Inferior parietal cortex (tissue), 1 donor: ENCODE measurements around the gene TCFL5.

Source experiments
- DNase-seq: peaks from one replicate; pipeline ENCODE4 v3.0.0-alpha.2; 2016; ENCODE audit errors: extremely low spot score

TCFL5 gene

DNA sequence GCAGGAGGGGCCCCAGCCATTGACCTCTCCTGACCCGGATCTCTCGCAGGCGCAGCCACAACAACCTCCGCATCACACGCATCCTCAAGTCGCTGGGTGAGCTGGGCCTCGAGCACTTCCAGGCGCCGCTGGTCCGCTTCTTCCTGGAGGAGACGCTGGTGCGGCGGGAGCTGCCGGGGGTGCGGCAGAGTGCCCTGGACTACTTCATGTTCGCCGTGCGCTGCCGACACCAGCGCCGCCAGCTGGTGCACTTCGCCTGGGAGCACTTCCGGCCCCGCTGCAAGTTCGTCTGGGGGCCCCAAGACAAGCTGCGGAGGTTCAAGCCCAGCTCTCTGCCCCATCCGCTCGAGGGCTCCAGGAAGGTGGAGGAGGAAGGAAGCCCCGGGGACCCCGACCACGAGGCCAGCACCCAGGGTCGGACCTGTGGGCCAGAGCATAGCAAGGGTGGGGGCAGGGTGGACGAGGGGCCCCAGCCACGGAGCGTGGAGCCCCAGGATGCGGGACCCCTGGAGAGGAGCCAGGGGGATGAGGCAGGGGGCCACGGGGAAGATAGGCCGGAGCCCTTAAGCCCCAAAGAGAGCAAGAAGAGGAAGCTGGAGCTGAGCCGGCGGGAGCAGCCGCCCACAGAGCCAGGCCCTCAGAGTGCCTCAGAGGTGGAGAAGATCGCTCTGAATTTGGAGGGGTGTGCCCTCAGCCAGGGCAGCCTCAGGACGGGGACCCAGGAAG, 49.3 kb downstream of the TCFL5 start:
- no peak for DNase-seq

DNA sequence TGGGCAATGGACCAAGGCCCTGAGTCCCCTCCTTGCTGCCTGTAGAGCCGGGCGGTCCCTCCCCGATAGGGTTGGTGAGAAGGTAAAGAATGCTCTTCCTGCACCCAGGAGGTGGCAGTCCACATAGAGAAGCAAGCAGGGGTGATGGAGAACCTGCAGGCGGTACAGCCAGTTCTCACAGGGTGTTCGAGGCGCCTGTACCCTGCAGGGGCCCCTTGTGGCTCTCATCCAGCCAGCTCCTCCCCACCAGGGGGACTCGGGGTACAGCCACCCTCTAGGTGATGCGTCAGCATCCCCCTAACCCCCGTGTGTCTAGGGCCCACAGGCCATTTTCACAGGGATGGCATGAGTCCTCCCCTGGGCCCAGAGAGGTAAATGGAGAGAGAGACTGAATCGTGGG, 49.9 kb downstream of the TCFL5 start:
- no peak for DNase-seq

DNA sequence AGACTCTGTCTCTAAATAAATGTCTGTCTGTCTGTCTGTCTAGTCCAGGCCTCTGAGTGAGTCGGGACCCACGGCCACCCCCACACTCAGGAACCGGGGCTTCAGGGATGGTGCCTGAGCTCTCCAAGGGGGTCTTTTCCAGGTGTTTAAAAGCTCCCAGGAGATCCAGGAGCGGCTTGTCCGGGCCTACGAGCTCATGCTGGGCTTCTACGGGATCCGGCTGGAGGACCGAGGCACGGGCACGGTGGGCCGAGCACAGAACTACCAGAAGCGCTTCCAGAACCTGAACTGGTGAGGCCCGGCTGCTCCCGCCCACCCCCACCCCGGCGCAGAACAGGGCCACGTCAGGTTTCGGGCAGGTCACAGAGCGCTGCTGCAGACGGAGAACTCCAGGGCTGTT, 50.3 kb downstream of the TCFL5 start:
- no peak for DNase-seq

DNA sequence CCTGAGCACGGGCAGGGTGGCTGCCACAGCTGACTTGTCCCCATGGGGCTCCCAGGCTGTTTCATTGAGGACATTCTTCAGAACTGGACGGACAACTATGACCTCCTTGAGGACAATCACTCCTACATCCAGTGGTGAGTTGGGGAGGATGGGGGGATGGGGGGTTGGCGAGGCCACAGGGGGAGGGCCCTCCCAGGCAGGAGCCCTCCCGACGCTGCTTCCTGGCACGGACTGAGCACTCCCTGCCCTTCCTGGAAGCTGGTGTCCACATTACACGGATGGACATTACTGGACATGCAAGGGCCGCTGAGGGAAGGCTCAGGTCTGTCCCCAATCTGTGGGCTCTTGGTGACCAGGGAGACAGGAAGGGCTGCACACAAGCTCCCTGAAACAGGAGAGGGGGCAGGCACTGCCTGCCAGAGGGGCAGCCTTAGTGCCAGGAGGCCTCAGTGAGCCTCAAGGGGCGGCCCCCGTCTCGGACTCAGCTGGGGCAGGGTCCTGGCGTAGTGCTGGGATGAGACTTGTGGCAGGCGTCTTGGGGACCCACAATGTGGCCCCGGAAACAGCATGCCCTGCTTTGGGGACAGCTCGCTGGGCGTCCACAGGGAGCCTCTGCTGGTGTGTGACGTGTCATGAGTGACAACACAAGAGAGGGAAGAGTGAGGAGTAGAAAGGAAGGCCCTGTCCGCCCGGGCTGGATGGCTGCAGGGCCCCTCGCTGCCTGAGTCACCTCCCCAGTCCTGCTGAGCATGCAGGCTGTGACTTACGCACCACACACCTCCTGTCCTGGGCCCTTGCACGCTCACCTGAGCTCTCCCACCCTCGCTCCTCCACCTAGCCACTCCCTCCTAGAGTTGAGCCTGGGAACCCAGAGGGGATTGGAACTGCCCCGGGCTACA, 51.8 kb downstream of the TCFL5 start:
- no peak for DNase-seq

DNA sequence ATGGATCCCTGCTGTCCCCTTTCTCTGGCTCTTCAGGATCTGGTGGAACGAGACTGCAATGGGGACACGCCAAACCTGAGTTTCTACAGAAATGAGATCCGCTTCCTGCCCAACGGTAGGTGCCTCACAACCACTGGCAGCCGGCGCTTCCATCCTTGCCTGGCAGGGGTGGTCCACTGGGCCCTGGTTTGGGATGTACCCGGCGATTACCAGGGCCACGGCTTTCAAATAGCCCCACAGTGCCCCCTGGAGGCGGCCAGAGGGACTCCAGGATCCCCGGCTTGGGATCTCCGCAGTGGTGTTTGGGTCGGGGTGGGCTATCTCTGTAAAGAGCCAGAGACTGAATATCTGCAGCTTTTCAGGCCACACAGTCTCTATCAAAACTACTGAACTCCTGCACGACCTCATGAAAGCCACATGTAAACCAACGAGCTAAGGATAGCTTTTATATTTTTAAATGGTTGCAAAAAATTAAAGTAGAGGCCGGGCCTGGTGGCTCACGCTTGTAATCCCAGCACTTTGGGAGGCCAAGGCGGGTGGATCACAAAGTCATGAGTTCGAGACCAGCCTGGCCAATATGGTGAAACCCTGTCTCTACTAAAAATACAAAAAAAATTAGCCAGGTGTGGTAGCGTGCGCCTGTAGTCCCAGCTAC, 53.3 kb downstream of the TCFL5 start:
- peak; percentile 76 for DNase-seq

DNA sequence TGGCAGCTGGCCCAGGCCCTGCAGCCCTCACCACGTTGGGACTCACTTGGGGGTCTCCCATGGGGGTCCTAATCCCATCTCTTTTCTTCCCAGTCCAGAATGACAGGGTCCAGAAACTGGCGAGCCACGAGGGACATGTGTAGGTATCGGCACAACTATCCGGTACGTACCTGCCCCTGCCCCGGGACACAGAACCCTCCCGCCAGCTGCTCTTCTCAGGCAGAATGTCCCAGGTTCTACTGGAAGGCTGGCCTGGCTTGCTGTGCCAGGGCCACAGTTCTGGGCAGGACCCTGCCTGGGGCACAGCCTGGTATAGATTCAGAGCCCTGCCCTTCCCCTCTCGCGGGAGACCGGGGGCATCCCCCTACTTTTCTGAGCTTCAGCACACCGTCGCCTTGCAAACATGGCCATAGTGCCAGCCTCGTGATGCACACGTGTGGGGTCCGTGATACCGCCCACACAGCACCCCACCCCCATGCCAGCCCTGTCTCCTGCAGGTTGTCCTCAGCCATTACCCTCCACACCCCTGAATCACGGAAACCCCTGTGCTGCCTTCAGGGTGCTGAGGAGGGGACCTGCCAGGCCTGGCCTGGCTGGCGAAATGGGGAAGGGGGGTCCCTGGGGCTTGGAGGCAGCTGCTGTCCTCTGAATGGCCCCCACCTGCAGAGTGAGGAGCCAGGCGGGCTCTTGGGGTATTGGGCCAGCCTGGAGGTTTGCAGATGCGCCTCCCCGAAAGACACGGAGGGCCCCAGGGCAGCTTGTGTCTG, 54.0 kb downstream of the TCFL5 start:
- no peak for DNase-seq

DNA sequence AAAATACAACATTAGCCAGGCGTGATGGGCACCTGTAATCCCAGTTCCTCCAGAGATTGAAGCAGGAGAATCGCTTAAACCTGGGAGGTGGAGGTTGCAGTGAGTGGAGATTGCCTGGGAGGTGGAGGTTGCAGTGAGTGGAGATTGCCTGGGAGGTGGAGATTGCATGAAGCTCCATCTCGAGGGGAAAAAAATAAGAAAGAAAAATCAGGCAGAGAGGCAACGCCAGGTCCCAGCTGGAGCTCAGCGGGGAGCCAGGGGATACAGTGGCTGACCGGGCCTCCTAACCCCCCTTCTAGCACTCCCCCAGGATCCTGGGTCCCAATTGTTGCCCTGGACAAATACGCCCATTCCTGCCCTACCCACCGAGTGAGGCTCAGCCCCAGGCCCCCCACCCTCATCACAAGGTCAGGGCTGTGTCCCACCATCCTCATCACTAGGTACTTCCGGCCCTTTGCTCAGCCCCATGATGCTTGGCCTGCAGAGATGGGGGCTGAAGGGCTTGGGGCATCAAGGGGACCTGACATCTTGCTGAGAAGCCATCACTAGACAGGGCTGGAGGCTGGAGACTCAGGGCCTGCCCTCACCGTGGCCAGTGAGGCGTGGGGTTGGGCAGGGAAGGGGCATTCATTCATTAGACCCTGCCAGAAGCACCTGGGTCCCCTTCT, 55.1 kb downstream of the TCFL5 start:
- no peak for DNase-seq

DNA sequence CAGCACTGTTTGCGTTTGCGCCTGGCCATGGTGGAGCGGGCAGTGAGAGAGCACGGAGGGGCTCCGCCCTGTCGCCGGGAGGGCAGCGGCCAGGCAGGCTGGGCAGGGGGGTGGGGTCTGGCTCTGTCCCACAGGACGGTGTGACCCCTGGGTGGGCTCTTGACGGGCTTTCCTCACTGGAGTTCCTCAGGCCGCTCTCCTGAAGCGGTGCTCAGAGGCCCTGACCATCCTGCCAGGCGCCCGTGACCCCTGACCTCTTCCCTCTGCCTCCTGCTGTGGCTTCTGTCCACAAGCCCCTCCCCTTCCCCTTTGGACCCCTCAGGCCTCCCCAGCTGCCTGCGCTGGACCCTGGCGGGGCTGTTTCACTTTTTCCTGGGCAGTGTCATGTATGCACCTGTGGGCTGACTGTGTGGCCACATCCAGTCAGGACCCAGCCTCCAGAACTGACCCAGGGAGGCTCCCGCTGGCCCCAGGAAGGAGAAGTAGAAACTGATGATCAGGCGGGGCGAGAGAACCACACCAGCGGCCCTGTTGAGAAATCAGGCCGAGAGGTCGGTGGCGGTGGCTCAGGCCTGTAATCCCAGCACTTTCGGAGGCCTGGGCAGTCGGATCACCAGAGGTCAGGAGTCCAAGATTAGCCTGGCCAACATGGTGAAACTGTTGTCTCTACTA, 55.8 kb downstream of the TCFL5 start:
- DNase-seq = no peak

DNA sequence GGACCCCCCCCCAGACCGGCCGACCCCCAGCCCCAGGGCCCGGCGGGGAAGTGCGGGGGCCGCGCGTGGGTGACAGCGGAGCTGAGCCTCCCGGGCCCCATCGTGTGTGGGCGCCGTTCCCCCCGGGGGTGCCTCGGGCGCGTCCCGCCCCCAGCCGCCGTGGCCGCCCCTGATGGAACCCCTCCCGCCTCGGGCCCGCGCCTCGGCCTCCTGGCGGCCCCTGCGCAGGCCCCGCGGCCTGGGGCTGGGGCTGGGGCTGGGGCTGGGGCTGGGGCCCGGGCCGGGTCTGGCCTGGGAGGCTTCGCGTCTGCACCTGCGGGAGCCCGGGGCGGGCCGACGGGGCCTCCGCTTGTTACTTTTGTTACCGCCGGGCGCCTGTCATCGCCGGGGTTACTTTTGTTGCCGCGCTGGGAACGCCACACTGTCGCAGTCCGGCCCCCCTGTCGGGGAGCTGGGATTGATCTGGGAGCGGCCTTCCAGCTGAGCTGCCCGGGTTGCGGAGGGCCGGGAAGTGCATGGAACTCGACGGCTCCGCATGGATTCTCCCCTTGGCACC, 56.4 kb downstream of the TCFL5 start:
- no peak for DNase-seq

DNA sequence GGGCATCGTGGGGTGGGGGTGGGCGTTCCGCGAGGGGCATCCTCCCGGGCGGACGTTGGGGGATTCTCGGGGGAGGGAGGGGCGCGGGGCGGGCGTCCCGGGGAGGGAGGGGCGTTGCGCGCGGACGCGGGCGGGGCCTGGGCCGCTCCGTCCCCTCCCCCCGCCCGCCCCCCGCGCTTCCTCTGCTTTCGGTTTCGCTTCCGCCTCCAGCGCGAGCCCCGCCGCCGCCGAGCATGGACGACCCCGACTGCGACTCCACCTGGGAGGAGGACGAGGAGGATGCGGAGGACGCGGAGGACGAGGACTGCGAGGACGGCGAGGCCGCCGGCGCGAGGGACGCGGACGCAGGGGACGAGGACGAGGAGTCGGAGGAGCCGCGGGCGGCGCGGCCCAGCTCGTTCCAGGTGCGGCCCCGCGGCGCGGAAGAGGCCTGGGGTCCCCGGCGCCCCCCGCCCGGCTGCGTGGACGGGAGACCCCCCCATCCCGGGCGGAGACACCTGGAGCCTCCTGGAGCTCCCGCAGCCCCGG, 56.9 kb downstream of the TCFL5 start, which contains the start of gene OGFR:
TSS of gene OGFR (plus strand) at position 209 of the 528 bp plus-strand sequence. CDS start at position 234, 25 bp downstream.
- no peak for DNase-seq

DNA sequence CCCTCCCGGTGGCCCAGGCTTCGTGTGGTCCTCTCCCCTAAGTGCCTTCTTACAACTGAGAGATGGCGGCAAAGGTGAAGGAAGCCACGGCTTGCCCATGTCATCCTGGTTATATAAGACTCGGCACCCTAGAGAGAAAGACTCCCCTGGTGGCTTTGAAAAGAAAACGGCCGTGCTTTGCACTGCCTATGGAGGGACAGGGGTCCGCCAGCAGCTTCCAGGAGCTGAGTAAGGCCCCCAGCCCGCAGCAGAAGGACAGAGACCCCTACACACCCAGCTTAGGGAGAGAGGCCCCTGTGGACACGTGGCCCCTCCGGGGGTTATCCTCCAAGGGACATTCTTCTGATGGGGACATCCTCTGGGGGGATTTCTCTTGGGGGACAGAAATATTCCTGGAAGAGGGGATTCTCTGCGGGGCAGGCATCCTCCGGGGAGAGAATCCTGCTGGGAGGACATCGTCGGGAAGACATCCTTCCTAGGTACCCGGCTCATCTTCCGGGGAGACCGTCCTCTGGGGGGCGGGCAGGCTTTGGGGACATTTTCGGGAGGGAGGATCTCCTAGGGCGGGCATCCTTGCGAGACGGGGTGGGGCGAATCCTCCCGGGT, 57.5 kb downstream of the TCFL5 start:
- no peak for DNase-seq

DNA sequence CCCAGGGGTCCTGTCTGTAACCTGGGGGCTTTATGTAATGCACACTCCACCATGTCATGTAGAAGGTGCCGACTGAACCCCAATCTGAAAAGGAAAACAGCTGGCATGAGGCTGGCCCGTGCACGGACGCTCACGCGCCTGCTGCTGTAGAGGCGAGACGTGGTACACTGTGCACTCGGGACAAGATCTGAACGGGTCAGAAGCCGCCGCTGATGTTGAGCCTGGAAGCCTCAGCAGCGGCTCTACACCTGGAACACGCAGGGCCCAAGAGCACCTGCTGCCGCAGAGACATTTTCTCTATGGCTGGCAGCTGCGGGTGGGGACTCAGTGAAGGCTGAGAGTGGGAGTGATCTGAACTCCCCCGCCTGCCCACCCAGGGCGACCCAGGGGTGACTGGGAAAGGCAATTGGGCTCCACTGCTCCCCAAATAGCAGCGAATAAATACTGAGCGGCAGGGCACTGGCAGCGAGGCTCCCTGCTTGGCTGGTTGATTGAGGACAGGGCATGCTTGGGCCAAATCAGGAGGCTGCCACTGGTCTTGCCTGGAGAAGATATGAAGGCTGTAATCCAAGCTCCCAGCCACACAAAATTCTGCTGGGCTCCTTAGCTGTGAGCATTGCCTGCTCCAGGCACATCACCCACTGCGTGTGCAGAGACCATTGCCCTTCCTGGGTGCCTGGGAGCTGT, 59.5 kb downstream of the TCFL5 start:
- DNase-seq = no peak

DNA sequence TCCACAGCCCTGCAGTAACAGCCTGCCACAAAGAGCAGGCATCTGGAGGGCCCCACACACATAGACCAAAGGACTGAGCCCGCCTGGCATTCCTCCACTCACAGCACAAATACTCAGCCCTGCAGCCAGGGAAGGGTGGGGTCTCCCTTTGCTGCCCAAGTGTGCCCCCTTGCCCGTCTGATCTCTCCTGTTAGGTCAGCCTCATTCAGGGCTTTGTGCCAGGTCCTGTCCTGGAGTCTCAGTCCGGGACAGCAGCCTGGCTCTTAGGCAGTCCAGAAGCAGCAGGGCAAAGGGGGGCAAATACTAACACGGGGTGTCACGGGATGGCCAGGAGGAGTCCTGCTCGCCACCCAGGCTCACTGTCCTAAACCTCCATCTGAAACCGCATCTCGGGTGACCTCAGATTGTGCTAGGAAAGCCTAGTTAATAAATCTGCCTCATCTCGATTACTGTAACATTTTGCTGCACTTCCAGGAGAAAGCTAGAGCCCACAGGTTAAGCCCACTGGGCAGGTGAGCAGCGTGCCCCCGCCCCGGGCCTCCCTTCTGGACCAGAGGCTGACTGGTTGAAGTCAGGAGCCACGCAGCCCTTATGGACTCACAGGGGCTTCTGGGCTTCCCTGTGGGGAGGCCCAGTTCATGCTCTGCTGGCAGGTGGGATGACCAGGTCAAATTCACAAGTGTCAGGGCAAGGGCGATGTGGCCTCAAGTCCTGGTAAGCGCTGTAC, 60.2 kb downstream of the TCFL5 start:
- no peak for DNase-seq

DNA sequence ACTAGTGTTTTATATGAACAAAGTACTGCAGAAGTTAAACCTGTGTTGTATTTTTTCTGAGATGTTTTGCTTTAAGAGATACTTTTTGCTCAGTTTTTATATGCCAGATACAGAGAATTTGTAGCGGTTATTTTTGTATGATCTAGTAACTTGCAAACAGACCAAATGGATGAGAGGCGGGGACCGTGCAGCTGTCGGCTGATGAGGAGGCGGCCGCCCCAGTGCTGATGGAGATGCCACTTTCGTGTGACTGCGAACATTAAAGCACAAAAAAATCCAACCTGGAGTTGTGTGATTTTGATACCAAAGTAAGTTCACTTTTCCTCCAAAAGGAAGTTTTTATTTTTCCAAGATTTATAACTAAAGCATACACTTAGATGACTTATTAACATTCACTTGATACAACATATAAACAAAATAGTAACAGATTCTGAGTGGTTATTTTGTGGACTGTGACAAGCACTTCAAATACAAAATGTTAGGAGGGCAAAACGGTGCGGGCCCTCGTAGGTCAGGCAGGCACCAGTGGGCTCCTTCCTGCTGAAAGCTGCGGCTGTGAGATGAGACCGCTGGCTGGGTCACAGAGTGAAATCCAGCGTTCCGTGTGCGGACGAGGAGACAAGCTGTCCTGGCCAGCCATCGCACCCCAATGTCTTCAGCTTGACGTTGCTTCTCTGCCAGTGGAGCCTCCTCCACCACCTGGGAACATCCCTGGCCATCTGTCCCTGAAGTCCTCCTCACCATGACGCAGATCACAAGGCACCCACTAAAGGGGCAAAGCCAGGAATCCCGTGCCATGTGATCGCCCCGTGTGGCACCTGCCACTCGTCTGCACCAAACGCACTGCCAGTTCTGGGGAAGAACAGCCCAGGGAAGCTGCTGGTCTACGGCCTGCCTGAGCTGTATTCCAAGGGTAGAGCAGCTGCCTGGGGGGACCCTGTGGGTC, 61.0 kb downstream of the TCFL5 start:
- DNase-seq = peak; percentile 37

DNA sequence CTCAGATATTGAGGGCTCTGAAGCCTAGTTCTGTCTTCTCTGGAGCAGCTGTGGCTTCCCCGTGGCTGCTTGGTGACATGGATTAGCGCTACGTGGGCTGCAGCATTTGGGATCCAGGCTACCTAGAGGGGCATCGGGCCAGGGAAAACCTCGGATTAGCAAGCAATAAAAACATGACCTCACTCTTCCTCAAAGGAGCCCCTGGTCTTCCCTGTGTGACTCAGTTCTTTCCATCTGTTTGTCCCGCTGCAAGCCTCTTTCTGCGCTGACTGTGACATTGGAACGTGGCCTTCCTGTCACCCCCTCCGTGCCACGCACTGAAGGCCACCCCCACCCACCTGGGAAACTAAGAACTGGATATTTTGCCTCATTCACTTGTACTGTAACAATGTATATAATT, 61.7 kb downstream of the TCFL5 start:
- DNase-seq = no peak

DNA sequence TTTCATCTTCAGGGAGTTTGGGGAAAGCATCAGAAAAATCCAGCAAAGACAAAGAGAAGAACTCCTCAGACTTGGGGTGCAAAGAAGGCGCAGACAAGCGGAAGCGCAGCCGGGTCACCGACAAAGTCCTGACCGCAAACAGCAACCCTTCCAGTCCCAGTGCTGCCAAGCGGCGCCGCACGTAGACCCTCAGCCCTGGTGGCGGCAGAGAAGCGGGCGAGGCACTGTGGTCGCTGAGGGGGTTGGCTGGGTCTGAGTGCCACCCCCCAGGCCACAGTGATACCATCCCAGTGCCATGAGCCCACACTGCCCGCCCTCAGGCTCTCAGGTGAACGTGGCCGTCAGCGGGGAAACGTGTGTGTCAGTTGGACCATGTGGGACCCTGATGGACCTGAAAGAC, 62.2 kb downstream of the TCFL5 start:
- DNase-seq = no peak

DNA sequence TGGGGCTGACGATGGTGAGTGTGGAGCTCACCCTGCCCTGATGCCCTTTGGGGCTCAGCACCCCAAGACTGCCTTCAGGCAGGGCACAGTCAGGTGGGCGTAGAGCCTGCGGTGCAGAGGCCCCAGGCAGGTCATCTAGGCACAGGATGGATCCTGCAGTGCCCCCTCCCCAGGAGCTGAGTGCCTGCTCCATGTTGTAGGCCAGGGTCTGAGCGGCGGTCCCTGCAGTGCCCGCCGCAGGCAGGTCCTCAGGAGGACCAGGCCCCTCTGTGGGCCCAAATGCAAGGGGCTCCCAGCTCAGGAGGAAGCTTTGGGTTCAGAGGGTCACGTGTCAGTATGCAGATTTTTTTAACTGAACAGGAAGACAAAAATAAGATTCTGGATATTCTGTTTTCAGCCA, 62.6 kb downstream of the TCFL5 start:
- no peak for DNase-seq
